Motor neuron (in vitro differentiated cells): ENCODE results near the gene PSD4. TPM values are rescaled to one million over a fixed set of nuclear protein-coding genes. Genes with fewer than 3 reads are reported as not detected.

Source experiments
- ATAC-seq, 8 experiments: fragments of 200-7000 bp; cut with Tn5 transposase; replicated peaks in 6 of 8; 2 replicates each; pipeline ENCODE4 v1.8.0; 2021; ENCODE audit warnings: mild to moderate bottlenecking in 8 of 8, moderate library complexity in 8 of 8
- H3K27ac ChIP-seq, 2 donors: fragments of 250-450 bp; sonication (Bioruptor Pico); 2 replicates each; pipeline ENCODE4 v1.9.0; 2021; ENCODE audit warnings: antibody characterized with exemption in 2 of 2, mild to moderate bottlenecking in 2 of 2, moderate library complexity in 1 of 2
- H3K4me1 ChIP-seq, 2 donors: fragments of 250-450 bp; sonication (Bioruptor Pico); replicated peaks in 1 of 2; 2 replicates each; pipeline ENCODE4 v1.6.1; 2021; ENCODE audit warnings: antibody characterized with exemption in 2 of 2, mild to moderate bottlenecking in 2 of 2, moderate library complexity in 1 of 2
- H3K4me3 ChIP-seq, 5 donors: fragments of 250-450 bp; sonication (Bioruptor Pico); 2 replicates each; pipeline ENCODE4 v1.9.0; 2021; ENCODE audit warnings: antibody characterized with exemption in 5 of 5, mild to moderate bottlenecking in 5 of 5, moderate library complexity in 4 of 5
- WGBS, 10 experiments: fragments of 450-650 bp; shearing (Covaris generic); methylation state at CpG; one replicate each; pipeline ENCODE4 v1.0.0; 2022; 5-methylcytosine and 5-hydroxymethylcytosine counted together
- in situ Hi-C, 9 experiments: fragments of 400-800 bp; cut with MboI; loops; one replicate each; pipeline ENCODE4 v1.15.0; 2021; ENCODE audit warnings: low sequenced_read_pairs in 9 of 9, low pct_unique_long_range_greater_than_20kb in 2 of 9; ENCODE audit not compliant: unreplicated experiment in 9 of 9
- total RNA-seq, 8 experiments: library from RNA; unstranded; fragments of 300-600 nt; gene quantifications; 2 replicates each; pipeline versions ENCODE4 v1.2.3 to v1.2.4, GENCODE V29; 2022

The PSD4 gene
- total RNA-seq, 8 experiments from 2014 or later: 0.37 to 9.1 (median 1.3) TPM

GRCh38 chr2:113219889-113220641 lies 46.3 kb downstream of the PSD4 start:
- in situ Hi-C loops: loop anchor here in 1 of 9 experiments (25.0 kb wide), 1 partner anchor 142 kb away; no protein-coding TSS in a partner anchor
- 60 to 100% (median 92%) methylated on average over 1 to 3 of the region's 6 CpGs; no CpG with 5 or more reads in 7 of the 10 experiments for WGBS, 10 experiments
- Histone ChIP-seq H3K4me3 (no peak overlapping the region), H3K27ac (peak overlapping the region in 1 of 2 donors; percentile 13), H3K4me1 (peaks cover 29 to 41% of the 10 kb centered on the region in 2 donors)
- peak in 7 of 8 experiments; percentile 12 to 34 (median 29) for ATAC-seq

GRCh38 chr2:113220970-113221708 lies 47.4 kb downstream of the PSD4 start:
- 63 to 100% (median 81%) methylated on average over 1 to 6 of the region's 6 CpGs for WGBS, 10 experiments
- peak in 1 of 8 experiments; percentile 27 for ATAC-seq
- Histone ChIP-seq H3K4me1 (peaks cover 38 to 52% of the 10 kb centered on the region in 2 donors), H3K27ac (no peak overlapping the region), H3K4me3 (no peak overlapping the region)
- in situ Hi-C loops: loop anchor here in 1 of 9 experiments (25.0 kb wide), 1 partner anchor 141 kb away; no protein-coding TSS in a partner anchor

GRCh38 chr2:113221846-113222245 lies 48.1 kb downstream of the PSD4 start:
- no peak overlapping the region for H3K4me3 ChIP-seq
- no peak overlapping the region for H3K27ac ChIP-seq
- 56 to 92% (median 83%) methylated on average over 1 to 6 of the region's 6 CpGs for WGBS, 10 experiments
- in situ Hi-C loops: loop anchor here in 1 of 9 experiments (25.0 kb wide), 1 partner anchor 140 kb away; no protein-coding TSS in a partner anchor
- peaks cover 43 to 57% of the 10 kb centered on the region in 2 donors for H3K4me1 ChIP-seq
- no peak for ATAC-seq

GRCh38 chr2:113223813-113224212 lies 50.0 kb downstream of the PSD4 start:
- H3K4me1 ChIP-seq: peaks cover 28 to 40% of the 10 kb centered on the region in 2 donors
- no peak overlapping the region for H3K27ac ChIP-seq
- H3K4me3 ChIP-seq: no peak overlapping the region
- WGBS, 10 experiments: 48 to 100% (median 95%) methylated on average over 1 of the region's 1 CpG
- in situ Hi-C loops: loop anchor here in 1 of 9 experiments (25.0 kb wide), 1 partner anchor 138 kb away; no protein-coding TSS in a partner anchor
- no peak for ATAC-seq

GRCh38 chr2:113224647-113225236 lies 51.0 kb downstream of the PSD4 start:
- in situ Hi-C loops: loop anchor here in 2 of 9 experiments (25.0 kb wide), 1 partner anchor 138 kb away; no protein-coding TSS in a partner anchor
- peak in 1 of 8 experiments; percentile 33 for ATAC-seq
- H3K4me3 ChIP-seq: no peak overlapping the region
- peaks cover 19 to 30% of the 10 kb centered on the region in 2 donors for H3K4me1 ChIP-seq
- 25 to 90% (median 56%) methylated on average over 2 of the region's 2 CpGs; no CpG with 5 or more reads in 2 of the 10 experiments for WGBS, 10 experiments
- H3K27ac ChIP-seq: no peak overlapping the region

GRCh38 chr2:113225263-113226259 lies 51.8 kb downstream of the PSD4 start:
- H3K4me1 ChIP-seq: peaks cover 14 to 28% of the 10 kb centered on the region in 2 donors
- peak overlapping the region; percentile 58 to 64 for H3K27ac ChIP-seq
- no peak overlapping the region for H3K4me3 ChIP-seq
- peak; percentile 51 to 99 (median 98) for ATAC-seq
- WGBS, 10 experiments: 35 to 100% (median 64%) methylated on average over 1 to 4 of the region's 12 CpGs; no CpG with 5 or more reads in 2 of the 10 experiments
- in situ Hi-C loops: loop anchor here in 1 of 9 experiments (25.0 kb wide), 1 partner anchor 137 kb away; no protein-coding TSS in a partner anchor

- ATAC-seq: no peak
- no peak overlapping the region for H3K4me3 ChIP-seq
- peaks cover 14 to 28% of the 10 kb centered on the region in 2 donors for H3K4me1 ChIP-seq
- peak overlapping the region in 1 of 2 donors; percentile 40 for H3K27ac ChIP-seq
- in situ Hi-C loops: loop anchor here in 1 of 9 experiments (25.0 kb wide), 1 partner anchor 136 kb away; no protein-coding TSS in a partner anchor
- 58 to 100% (median 87%) methylated on average over 1 to 3 of the region's 4 CpGs; no CpG with 5 or more reads in 5 of the 10 experiments for WGBS, 10 experiments
These were observed 52.7 kb downstream of the PSD4 start for GRCh38 chr2:113226462-113226861.

GRCh38 chr2:113227290-113227689 lies 53.5 kb downstream of the PSD4 start:
- Histone ChIP-seq H3K4me3 (no peak overlapping the region), H3K4me1 (peaks cover 16 to 28% of the 10 kb centered on the region in 2 donors), H3K27ac (no peak overlapping the region)
- in situ Hi-C loops: loop anchor here in 1 of 9 experiments (25.0 kb wide), 1 partner anchor 135 kb away; no protein-coding TSS in a partner anchor
- 100% methylated on average over 1 of the region's 1 CpG; no CpG with 5 or more reads in 9 of the 10 experiments for WGBS, 10 experiments
- ATAC-seq: no peak

GRCh38 chr2:113227698-113228097 lies 53.9 kb downstream of the PSD4 start:
- no peak overlapping the region for H3K27ac ChIP-seq
- H3K4me3 ChIP-seq: no peak overlapping the region
- 93 to 100% (median 100%) methylated on average over 1 to 3 of the region's 3 CpGs; no CpG with 5 or more reads in 4 of the 10 experiments for WGBS, 10 experiments
- in situ Hi-C loops: loop anchor here in 1 of 9 experiments (25.0 kb wide), 1 partner anchor 135 kb away; no protein-coding TSS in a partner anchor
- no peak for ATAC-seq
- H3K4me1 ChIP-seq: peaks cover 20 to 32% of the 10 kb centered on the region in 2 donors

GRCh38 chr2:113228351-113228750 lies 54.6 kb downstream of the PSD4 start:
- in situ Hi-C loops: loop anchor here in 1 of 9 experiments (25.0 kb wide), 1 partner anchor 134 kb away; no protein-coding TSS in a partner anchor
- Histone ChIP-seq H3K27ac (no peak overlapping the region), H3K4me1 (peaks cover 21 to 31% of the 10 kb centered on the region in 2 donors), H3K4me3 (no peak overlapping the region)
- no peak for ATAC-seq
- WGBS, 10 experiments: 40 to 100% (median 80%) methylated on average over 1 of the region's 1 CpG; no CpG with 5 or more reads in 5 of the 10 experiments

- 0 to 85% (median 69%) methylated on average over 1 to 3 of the region's 3 CpGs; no CpG with 5 or more reads in 1 of the 10 experiments for WGBS, 10 experiments
- no peak overlapping the region for H3K4me3 ChIP-seq
- no peak overlapping the region for H3K27ac ChIP-seq
- peaks cover 21 to 25% of the 10 kb centered on the region in 2 donors for H3K4me1 ChIP-seq
- in situ Hi-C loops: loop anchor here in 1 of 9 experiments (25.0 kb wide), 1 partner anchor 133 kb away; no protein-coding TSS in a partner anchor
- peak in 3 of 8 experiments; percentile 16 to 61 (median 46) for ATAC-seq
These were observed 55.4 kb downstream of the PSD4 start for GRCh38 chr2:113228991-113229716.
